GM19025 (cell line): ENCODE results near the gene NRCAM.

Source experiments
- ATAC-seq: cut with Tn5 transposase; IDR thresholded peaks from one replicate; pipeline ENCODE4 v1.9.1; 2021; ENCODE audit warnings: mild to moderate bottlenecking, low read depth, moderate library complexity; ENCODE audit not compliant: unreplicated experiment

Gene NRCAM

DNA sequence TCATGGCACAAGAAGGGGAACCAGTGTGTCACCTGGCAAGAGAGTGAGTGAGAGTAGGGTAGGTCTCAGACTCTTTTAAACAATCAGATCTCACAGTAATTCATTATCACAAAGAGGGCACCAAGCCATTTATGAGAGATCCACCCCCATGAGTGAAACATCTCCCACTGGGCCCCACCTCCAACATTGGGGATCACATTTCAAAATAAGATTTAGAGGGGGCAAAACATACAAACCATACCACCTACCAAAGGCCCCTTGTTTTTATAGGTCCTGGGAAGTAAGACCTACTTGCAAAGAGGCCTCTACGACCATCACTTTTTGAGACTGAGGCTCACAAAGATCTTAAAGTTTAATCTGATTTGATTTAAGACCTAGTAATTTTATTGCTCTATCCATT, 134.9 kb downstream of the NRCAM start:
- ATAC-seq = no peak

DNA sequence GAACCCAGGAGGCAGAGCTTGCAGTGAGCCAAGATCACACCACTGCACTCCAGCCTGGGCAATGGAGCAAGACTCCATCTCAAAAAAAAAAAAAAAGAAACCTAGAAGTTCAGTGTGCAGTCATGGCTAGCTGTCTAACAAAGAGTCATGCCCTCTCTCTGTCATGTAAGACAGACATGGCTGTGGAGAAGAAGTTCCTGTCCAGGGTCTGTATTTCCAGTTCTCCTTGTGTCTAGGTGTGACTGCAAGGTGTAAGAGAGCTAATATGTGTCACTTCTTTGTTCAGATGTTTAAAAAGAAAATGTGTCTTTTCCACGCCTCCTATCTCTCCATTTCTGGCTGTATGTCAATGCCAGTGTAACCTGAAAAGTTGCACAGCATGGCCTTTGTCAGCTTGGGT, 139.5 kb downstream of the NRCAM start:
- no peak for ATAC-seq

- ATAC-seq = no peak
Measured at GRCh38 chr7:108314551-108314950, 141.7 kb downstream of the NRCAM start.

DNA sequence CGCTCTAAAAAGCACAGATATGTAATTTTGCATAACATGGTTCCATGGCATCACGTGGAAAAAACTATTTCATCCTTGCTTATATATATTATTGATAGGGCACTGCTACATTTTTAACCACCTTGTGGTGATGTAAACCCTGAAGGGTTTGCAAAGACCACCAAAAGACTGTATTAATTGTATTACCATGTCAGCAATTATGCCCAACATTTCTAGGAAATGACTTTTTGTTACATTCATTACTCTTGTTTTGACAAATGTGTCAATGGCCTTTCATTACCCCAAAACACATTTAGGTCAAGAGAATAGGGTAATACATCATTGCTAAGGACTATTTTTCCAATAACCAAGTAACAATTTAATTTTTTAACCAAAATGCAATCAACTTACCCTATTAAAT, 142.2 kb downstream of the NRCAM start:
- no peak for ATAC-seq

- no peak for ATAC-seq
Measured at GRCh38 chr7:108313086-108313485, 143.2 kb downstream of the NRCAM start.

DNA sequence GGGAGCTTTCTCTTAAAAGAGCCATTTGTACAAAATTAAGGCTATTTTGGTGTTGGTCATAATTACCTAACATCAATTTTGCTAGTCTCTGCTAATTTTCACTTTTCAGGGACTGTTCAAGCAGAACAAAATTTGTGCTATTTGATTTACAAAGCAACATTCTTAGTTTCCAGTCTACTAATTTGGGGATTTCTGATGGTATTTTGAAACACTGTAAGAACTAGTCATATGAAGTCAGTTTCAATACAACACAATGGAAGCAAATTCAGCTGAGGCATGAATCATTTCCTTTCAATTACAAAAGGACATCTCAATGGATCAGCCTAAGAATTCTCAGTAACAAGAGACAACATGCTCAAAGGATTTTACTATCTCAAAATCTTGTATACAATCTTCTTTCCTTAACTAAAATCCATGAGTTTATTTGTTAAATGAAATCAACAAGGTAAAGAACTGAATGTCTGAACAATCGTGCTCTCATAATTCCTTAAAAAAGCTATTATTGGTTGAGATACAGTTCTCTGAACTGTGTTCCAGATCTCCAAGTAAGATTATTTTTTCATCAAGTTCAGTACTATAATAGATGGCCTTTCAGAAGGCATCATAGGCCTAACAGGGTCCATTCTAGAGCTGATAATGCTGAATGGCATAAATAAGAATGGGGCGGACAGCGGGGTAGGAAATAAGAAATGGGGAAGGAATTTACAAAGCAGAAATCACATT, 144.6 kb downstream of the NRCAM start:
- ATAC-seq = no peak

GRCh38 chr7:108310351-108310750, 145.9 kb downstream of the NRCAM start:
- no peak for ATAC-seq

DNA sequence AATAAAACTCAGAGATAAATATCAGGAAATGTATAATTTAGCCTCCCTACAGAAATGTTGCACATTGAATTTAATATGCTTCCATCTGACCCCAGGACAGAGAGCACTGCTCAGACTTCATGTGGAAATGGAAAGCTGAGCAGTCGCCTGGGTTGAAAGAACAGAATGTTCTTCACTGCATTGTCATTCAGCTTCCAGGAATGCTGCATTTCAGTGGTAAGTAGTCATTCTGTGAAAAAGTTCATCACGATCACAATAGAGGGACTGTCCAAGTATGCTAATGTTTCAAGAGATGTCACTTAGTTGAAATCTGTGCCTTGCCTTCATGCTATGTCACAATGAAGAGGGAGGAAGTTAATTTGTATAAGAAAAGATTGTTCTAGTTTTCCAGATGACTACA, 147.3 kb downstream of the NRCAM start:
- peak; percentile 55 for ATAC-seq

- ATAC-seq = no peak
Measured at GRCh38 chr7:108308276-108308675, 148.0 kb downstream of the NRCAM start.

DNA sequence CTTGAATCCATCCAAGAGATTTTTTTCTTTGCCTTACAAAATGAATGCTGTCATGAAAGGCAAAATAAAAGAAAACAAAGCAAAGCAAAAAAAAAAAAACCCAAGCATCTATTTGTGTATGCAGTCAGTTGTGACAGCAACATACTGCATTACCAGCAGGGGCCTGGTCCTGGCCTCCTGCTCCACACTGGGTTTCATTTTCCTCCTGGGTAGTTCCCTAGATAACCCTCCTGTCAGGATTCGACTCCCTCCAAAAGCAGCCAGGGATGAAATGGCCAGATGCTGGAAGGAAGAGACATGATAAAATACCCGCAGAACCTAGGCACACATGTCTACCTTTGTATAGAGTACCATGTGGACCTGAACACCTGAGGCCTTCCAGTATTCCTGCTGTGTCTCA, 148.6 kb downstream of the NRCAM start:
- no peak for ATAC-seq

- ATAC-seq = no peak
Measured at GRCh38 chr7:108307194-108307593, 149.0 kb downstream of the NRCAM start.

DNA sequence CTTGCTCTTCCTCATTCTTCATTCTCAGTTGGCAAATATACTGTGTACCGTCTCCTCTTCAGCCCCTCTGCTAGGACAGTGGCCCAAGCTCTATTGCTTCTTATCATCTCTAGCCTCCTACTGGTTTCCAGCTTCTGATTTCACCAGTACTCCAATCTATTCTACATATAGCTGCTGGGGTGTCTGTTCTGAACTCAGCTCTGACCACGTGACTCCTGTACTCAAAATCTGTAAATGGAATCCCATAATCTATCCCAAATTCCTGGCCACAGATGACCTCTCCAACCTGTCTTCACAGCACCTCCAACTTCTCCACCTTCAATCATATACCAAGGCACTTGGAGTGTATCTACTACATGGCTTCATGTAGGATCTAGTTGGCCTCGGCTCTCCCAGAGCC, 152.9 kb downstream of the NRCAM start:
- ATAC-seq = no peak

DNA sequence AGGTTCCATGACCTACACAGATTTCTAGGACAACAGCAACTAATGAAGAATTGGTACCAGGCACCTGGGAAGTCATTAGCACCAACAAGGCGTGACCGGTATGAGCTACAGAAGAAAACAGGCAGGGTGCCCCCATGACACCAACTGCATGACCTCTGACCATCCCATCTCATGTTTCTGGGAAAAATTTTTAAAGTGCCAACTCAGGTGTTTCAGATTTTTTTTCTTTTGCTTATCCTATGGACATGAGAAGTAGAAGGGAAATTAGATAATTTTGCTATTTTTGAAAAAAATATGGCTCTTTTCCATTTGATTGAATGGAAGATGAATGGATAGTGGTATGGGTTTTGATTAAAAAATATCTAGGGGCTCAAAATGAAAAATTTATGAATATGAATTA, 154.8 kb downstream of the NRCAM start:
- no peak for ATAC-seq

- ATAC-seq = no peak
Measured at GRCh38 chr7:108299251-108299973, 156.8 kb downstream of the NRCAM start.

- ATAC-seq = no peak
Measured at GRCh38 chr7:108296911-108297310, 159.3 kb downstream of the NRCAM start.

DNA sequence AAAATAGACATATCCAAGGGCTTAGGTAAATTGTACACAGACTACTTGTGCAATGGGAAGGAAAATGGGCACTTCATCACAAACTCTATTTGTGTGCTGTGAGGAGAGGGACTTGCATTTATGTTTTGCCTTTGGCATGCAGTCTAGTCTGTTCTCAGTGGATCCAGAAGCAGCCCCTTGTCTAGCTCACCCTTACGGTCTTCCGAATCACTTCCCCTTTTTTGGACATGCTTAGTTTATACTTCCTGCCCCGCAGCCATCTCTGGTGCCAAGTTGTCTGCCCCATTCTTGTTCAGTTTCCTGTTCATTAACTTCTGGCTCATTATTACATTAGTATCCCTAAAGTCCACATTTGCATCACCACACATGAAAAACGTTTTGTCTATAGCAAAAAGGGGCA, 161.6 kb downstream of the NRCAM start:
- ATAC-seq = peak; percentile 80

- ATAC-seq = no peak
Measured at GRCh38 chr7:108293149-108293612, 163.1 kb downstream of the NRCAM start.

- no peak for ATAC-seq
Measured at GRCh38 chr7:108292541-108292940, 163.7 kb downstream of the NRCAM start.

- ATAC-seq = no peak
Measured at GRCh38 chr7:108291791-108292440, 164.3 kb downstream of the NRCAM start.

- no peak for ATAC-seq
Measured at GRCh38 chr7:108291152-108291508, 165.1 kb downstream of the NRCAM start.

DNA sequence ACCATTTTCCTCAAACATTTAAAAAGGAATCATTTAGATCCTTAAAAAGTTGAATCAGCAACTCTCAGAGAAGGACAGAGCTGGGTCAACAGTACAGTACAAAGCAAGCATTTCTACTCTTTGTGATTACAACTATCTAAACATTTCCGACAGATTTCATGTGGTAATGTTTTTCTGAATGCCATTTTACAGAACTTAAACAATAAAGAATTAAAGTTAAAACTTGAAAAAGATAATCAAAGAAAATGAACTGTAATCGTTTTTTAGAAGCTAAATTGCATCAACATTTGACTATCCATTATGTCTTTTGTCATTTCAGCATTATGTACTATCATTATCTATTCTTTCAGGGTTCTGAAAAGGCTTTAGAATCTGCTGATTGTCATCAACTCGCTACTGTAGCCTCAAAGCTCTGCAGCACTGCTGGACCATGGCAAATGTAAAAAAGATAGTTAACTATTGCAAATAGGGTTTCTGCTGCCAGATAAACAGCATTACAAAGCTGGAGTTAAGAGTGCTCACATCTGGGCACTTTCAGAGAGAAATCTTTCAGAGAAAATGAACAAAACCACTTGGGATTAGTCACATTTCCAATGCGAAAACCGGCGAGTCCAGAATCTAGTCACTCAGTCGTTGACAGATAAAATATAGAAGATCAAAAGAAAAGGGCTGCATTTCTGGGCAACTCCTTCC, 165.6 kb downstream of the NRCAM start:
- no peak for ATAC-seq
